GM13976 (cell line): Measurements from ENCODE around the gene ADD3.

Experiments used
- DNase-seq: peaks from one replicate; pipeline ENCODE4 v3.0.0; 2012; ENCODE audit warnings: low spot score
- CTCF ChIP-seq: IDR thresholded peaks from 2 replicates; pipeline ENCODE4 v1.5.1; 2012; ENCODE audit warnings: borderline replicate concordance, mild to moderate bottlenecking; ENCODE audit not compliant: insufficient read depth; ENCODE audit errors: extremely low read depth, missing control alignments, control extremely low read depth
- in situ Hi-C: fragments of 300-500 bp; cut with MboI; formaldehyde crosslinking; loops from one replicate; pipeline ENCODE4 v1.12.0; 2022; ENCODE audit warnings: low sequenced_read_pairs, mixed read lengths, inconsistent platforms; ENCODE audit not compliant: unreplicated experiment

The ADD3 gene

GRCh38 chr10:110007701-110008517 lies at the start of gene ADD3:
Gene ADD3 (plus strand): TSS chr10:110007984. CDS start chr10:110100654, 92,670 bp downstream.
- no peak for TF ChIP-seq CTCF
- DNase-seq, result peak; percentile 98
- in situ Hi-C loops, result no loop called here

- TF ChIP-seq CTCF, result no peak
- in situ Hi-C loops, result no loop called here
- DNase-seq, result no peak
Measured at GRCh38 chr10:109958059-109958458, 49.7 kb upstream of the ADD3 start.

GRCh38 chr10:109959259-109960145 lies 48.3 kb upstream of the ADD3 start:
- in situ Hi-C loops, result no loop called here
- no peak for DNase-seq
- no peak for TF ChIP-seq CTCF

- in situ Hi-C loops, result no loop called here
- no peak for DNase-seq
- no peak for TF ChIP-seq CTCF
Measured at GRCh38 chr10:109960682-109961081, 47.1 kb upstream of the ADD3 start.

- DNase-seq, result no peak
- TF ChIP-seq CTCF, result no peak
- in situ Hi-C loops, result no loop called here
Measured at GRCh38 chr10:109961174-109962001, 46.4 kb upstream of the ADD3 start.

GRCh38 chr10:109962247-109962646 lies 45.5 kb upstream of the ADD3 start:
- no peak for DNase-seq
- in situ Hi-C loops, result no loop called here
- no peak for TF ChIP-seq CTCF
